ENCODE data around the gene PPP2R2D. TPM values are rescaled to one million over a fixed set of nuclear protein-coding genes. Genes with fewer than 3 reads are reported as not detected.

Gene PPP2R2D
- total and polyA plus RNA-seq, 4 donors: 15.6 to 51.4 (median 22.0) TPM

- ATAC-seq (ENCODE audit: insufficient read depth, low FRiP score) (no peak), DNase-seq (no peak)
- Histone ChIP-seq H3K9me3 (ENCODE audit: control insufficient read depth in 4 of 4, insufficient read depth in 3 of 4, low read length in 3 of 4) (no peaks in the 10 kb centered on the region), H3K36me3 (ENCODE audit: control insufficient read depth in 4 of 4, insufficient read depth in 4 of 4, low read length in 4 of 4) (no peaks in the 10 kb centered on the region), H3K27me3 (ENCODE audit: control insufficient read depth in 3 of 3, insufficient read depth in 3 of 3, low read length in 2 of 3) (peaks cover 0 to 26% (median 21%) of the 10 kb centered on the region in 3 donors), H3K4me3 (no peak overlapping the region), H3K27ac (ENCODE audit: low read depth in 1 of 2, low read length in 1 of 2) (no peak overlapping the region), H3K4me1 (ENCODE audit: control insufficient read depth in 5 of 5, insufficient read depth in 5 of 5, low read length in 5 of 5) (peaks cover 0 to 13% (median 6%) of the 10 kb centered on the region in 5 donors), H3K9ac (ENCODE audit: insufficient read depth in 1 of 2, low read length in 2 of 2) (no peak overlapping the region)
- 19 to 41% methylated on average over 14 of the region's 14 CpGs for WGBS, 2 donors
- no peak for TF ChIP-seq CTCF (IDR thresholded peaks at IDR 0.05; ENCODE audit: control extremely low read depth, extremely low read depth)
These were observed 3.4 kb upstream of the PPP2R2D start for GRCh38 chr10:131897297-131897899.

DNA sequence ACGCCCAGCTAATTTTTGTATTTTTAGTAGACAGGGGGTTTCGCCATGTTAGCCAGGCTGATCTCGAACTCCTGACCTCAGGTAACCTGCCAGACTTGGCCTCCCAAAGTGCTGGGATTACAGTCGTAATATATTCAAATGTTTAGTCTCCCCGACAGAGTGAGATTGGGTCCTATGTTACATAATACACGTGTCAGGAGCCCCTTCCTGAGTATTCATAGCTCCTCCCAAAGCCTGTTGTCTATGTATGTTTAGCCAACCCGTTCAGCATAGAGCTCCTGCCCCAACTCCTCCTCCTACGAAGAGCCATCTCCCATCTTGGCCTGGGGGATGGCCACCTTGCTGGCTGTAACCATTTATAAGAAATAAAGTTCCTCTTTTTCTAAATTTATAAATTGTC is 2.7 kb upstream of the PPP2R2D start:
- ATAC-seq (ENCODE audit: insufficient read depth, low FRiP score) (no peak), DNase-seq (no peak)
- WGBS, 2 donors: 59 to 74% methylated on average over 8 of the region's 8 CpGs
- no peak overlapping the region for H3K27ac ChIP-seq (ENCODE audit: low read depth in 1 of 2, low read length in 1 of 2)
- no peak for TF ChIP-seq CTCF (IDR thresholded peaks at IDR 0.05; ENCODE audit: control extremely low read depth, extremely low read depth)
- H3K36me3 ChIP-seq (ENCODE audit: control insufficient read depth in 4 of 4, insufficient read depth in 4 of 4, low read length in 4 of 4): peaks cover 0 to 3% (median 1%) of the 10 kb centered on the region in 4 donors
- H3K4me3 ChIP-seq: no peak overlapping the region
- no peak overlapping the region for H3K9ac ChIP-seq (ENCODE audit: insufficient read depth in 1 of 2, low read length in 2 of 2)
- H3K4me1 ChIP-seq (ENCODE audit: control insufficient read depth in 5 of 5, insufficient read depth in 5 of 5, low read length in 5 of 5): peaks cover 0 to 19% (median 9%) of the 10 kb centered on the region in 5 donors
- H3K9me3 ChIP-seq (ENCODE audit: control insufficient read depth in 4 of 4, insufficient read depth in 3 of 4, low read length in 3 of 4): no peaks in the 10 kb centered on the region
- peaks cover 0 to 20% (median 16%) of the 10 kb centered on the region in 3 donors for H3K27me3 ChIP-seq (ENCODE audit: control insufficient read depth in 3 of 3, insufficient read depth in 3 of 3, low read length in 2 of 3)

DNA sequence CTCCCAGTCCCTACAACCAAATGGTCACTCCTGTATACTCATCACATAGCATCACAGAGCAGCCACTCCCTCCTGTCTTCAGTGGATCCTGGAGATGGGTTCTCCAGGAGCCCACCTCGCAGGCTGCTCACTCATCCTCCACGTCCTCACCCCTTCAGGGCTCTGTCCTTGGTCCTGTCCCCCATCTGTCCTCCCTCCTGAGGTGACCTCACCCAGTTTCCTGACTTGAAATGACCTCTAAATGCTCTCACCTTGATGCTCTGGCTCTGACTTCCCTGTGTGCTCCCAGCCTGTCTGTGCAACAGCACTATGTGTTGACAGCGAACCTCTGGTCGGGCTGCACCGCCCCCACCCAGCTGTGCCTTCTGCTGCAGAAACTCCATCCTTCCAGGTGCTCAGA is 2.1 kb upstream of the PPP2R2D start:
- peaks cover 0 to 20% (median 12%) of the 10 kb centered on the region in 5 donors for H3K4me1 ChIP-seq (ENCODE audit: control insufficient read depth in 5 of 5, insufficient read depth in 5 of 5, low read length in 5 of 5)
- no peak for DNase-seq
- no peak for TF ChIP-seq CTCF (IDR thresholded peaks at IDR 0.05; ENCODE audit: control extremely low read depth, extremely low read depth)
- no peak overlapping the region for H3K9ac ChIP-seq (ENCODE audit: insufficient read depth in 1 of 2, low read length in 2 of 2)
- H3K4me3 ChIP-seq: no peak overlapping the region
- no peak overlapping the region for H3K27ac ChIP-seq (ENCODE audit: low read depth in 1 of 2, low read length in 1 of 2)
- WGBS, 2 donors: 56 to 75% methylated on average over 5 of the region's 5 CpGs
- H3K27me3 ChIP-seq (ENCODE audit: control insufficient read depth in 3 of 3, insufficient read depth in 3 of 3, low read length in 2 of 3): peaks cover 0 to 16% (median 15%) of the 10 kb centered on the region in 3 donors
- no peaks in the 10 kb centered on the region for H3K9me3 ChIP-seq (ENCODE audit: control insufficient read depth in 4 of 4, insufficient read depth in 3 of 4, low read length in 3 of 4)
- no peak for ATAC-seq (ENCODE audit: insufficient read depth, low FRiP score)
- peaks cover 0 to 3% (median 1%) of the 10 kb centered on the region in 4 donors for H3K36me3 ChIP-seq (ENCODE audit: control insufficient read depth in 4 of 4, insufficient read depth in 4 of 4, low read length in 4 of 4)

All from lung (tissue), 12 donors.